ENCODE results near the gene MYO3B.
"Not testable (repeated sequence)": the region's sequence is repeated elsewhere in the genome, so short reads cannot be mapped to it uniquely, and the experiment has no call there.

MYO3B gene

GRCh38 chr2:170579511-170579910 lies 401.6 kb downstream of the MYO3B start:
- no peak for DNase-seq

GRCh38 chr2:170582313-170582712 lies 404.4 kb downstream of the MYO3B start:
- DNase-seq = no peak

- no peak for DNase-seq
Measured at GRCh38 chr2:170582751-170583463, 405.0 kb downstream of the MYO3B start.

GRCh38 chr2:170585067-170585466 lies 407.1 kb downstream of the MYO3B start:
- DNase-seq = no peak

GRCh38 chr2:170586571-170587095 lies 408.7 kb downstream of the MYO3B start:
- no peak for DNase-seq

- no peak for DNase-seq
Measured at GRCh38 chr2:170587117-170587516, 409.2 kb downstream of the MYO3B start.

DNA sequence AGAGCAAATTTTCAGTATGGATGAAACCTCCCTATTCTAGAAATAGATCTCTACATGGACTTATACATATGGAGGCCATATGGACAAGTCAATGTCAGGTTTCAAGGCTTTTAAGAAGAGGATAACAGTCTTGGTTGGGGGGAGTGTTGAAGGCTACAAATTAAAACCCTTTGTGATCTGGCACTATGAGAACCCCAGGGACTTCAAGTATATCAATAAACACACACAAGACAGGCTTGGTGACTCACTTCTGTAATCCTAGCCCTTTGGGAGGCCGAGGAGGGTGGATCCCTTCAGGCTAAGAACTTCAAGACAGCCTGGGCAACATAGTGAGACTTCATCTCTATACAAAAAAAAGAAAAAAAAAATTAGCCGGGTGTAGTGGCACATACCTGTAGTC lies 410.0 kb downstream of the MYO3B start:
- DNase-seq = no peak

DNA sequence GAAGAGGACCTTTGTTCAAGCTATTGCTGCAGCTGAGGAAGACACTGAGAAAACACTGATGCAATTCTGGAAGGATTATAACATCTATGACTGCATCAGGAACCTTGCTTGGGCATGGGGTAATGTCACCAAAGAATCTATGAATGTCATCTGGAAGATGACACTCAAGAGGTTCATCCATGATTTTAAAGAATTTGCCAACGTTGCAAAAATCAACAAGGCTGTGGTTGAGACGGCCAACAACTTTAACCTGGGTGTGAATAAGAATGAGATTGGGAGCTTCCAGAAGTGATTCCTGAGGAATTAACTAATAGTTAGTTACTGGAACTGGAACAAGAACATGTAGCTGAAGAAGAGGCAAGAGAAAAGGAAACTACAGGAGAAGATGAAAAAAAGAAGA lies 410.8 kb downstream of the MYO3B start:
- DNase-seq = no peak

- no peak for DNase-seq
Measured at GRCh38 chr2:170596576-170596975, 418.6 kb downstream of the MYO3B start.

DNA sequence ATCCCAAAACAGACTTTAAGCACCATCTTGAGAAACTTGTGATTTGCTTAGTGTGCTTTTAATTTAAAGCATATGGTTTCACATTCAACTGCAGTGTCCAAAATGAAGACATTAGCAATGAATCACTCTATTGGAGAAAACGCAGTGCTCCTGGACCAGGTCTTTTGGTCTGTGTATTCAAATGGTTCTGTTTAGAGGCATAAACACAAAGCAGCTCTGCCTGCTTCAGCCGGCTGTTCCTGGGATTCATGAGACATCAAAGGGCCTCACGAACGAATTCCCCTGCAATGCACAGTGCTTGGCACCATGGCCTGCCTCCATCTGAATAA lies 420.1 kb downstream of the MYO3B start:
- no peak for DNase-seq

- no peak for DNase-seq
Measured at GRCh38 chr2:170601489-170601888, 423.5 kb downstream of the MYO3B start.

- DNase-seq = no peak
Measured at GRCh38 chr2:170605862-170606261, 427.9 kb downstream of the MYO3B start.

GRCh38 chr2:170607171-170607570 lies 429.2 kb downstream of the MYO3B start:
- no peak for DNase-seq

- DNase-seq = no peak
Measured at GRCh38 chr2:170610615-170611014, 432.7 kb downstream of the MYO3B start.

- DNase-seq = not testable (repeated sequence)
Measured at GRCh38 chr2:170618948-170619347, 441.0 kb downstream of the MYO3B start.

- not testable (repeated sequence) for DNase-seq
Measured at GRCh38 chr2:170635094-170635493, 457.1 kb downstream of the MYO3B start.

- no peak for DNase-seq
Measured at GRCh38 chr2:170639635-170640034, 461.7 kb downstream of the MYO3B start.

- no peak for DNase-seq
Measured at GRCh38 chr2:170641961-170642360, 464.0 kb downstream of the MYO3B start.

DNA sequence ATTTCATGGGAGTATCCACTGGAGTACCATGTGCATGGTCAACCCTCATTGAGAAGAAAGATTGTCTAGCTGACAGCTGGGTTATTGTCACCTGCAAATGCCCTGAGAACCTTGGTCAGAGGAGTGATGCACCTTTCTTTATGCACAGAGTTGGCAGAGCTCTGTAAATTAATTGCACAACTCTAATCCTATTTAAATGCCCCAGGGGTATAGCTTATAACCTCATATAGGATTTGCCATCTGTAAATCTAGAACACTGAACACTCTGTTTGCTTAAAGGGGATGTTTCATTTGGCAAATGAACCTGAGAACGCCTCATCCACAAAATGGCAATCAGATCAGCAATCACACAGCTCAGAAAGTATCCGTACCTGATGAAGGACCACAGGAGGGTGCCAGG lies 465.4 kb downstream of the MYO3B start:
- DNase-seq = no peak

DNA sequence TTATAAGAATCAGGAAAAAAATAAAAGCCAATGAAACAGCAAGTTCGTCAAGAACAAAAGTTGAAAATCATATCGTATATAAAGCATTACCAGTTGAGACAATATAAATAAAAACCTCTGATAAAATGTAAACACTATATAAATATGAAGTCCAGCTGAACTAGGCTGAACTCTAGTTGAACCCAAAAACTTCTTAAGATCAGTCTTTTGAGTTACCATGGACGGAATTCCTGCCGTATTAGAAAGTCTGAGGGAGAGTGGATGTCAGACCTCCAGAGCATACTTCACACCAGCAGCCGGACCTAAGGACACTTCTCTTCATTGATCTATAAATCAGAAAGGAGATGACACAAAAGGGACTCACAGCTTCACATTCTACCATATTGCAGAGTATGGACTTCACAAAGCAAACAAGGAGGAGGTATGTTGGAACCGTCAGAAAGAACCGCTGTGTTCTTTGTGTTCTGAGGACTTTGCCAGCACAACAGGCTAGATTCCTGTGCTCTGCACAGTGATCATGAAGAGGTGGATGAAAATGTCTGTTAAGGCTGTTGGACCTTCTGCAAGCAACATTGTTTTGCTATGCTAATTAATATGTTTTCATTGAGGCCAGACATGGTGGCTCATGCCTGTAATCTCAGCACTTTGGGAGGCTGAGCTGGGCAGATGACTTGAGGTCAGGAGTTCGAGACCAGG lies 469.9 kb downstream of the MYO3B start:
- no peak for DNase-seq

DNA sequence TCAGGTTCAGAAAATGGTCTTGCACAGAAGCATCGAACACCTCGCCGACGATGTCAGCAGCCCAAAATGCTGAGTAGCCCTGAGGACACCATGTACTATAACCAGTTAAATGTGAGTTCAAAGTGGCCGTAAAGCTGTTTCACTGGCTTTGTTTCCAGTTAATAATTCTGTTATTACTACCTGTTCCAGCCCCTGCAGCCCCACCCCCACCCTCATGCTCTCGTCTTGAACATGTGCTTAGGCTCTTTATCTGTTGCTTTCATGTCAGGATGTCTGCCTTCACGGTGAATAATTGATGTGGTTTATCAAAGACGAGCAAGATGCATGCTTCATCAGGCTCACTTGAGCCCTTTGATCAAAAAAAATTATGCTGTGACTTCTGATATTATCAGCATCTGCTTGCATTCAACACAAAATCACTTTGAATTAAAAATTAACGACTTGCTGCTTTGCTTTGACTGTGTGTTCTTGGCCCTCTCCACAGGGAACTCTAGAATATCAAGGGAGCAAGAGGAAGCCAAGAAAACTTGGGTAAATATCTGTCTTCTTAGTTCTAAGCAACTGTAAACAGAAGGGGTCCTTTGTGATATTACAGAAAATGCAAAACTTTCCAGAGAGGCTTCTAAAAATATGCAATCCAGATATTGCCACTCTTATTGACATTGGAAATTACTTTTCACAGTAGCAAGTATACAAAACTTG lies 473.8 kb downstream of the MYO3B start:
- no peak for DNase-seq

- no peak for DNase-seq
Measured at GRCh38 chr2:170652637-170653417, 474.9 kb downstream of the MYO3B start.

GRCh38 chr2:170656669-170657068 lies 478.7 kb downstream of the MYO3B start:
- no peak for DNase-seq

Data from NCI-H2081 treated with DMSO at 0.1 percent for 48 hours (cell line).